ENCODE data around the gene RNF5. TPM values are rescaled to one million over a fixed set of nuclear protein-coding genes. Genes with fewer than 3 reads are reported as not detected.

Gene RNF5
- total and polyA plus RNA-seq, 9 of the 15 experiments (the other 6 are each of a cell fraction or from before 2014, with no cell fraction given) = 62.2 to 245 (median 129) TPM

DNA sequence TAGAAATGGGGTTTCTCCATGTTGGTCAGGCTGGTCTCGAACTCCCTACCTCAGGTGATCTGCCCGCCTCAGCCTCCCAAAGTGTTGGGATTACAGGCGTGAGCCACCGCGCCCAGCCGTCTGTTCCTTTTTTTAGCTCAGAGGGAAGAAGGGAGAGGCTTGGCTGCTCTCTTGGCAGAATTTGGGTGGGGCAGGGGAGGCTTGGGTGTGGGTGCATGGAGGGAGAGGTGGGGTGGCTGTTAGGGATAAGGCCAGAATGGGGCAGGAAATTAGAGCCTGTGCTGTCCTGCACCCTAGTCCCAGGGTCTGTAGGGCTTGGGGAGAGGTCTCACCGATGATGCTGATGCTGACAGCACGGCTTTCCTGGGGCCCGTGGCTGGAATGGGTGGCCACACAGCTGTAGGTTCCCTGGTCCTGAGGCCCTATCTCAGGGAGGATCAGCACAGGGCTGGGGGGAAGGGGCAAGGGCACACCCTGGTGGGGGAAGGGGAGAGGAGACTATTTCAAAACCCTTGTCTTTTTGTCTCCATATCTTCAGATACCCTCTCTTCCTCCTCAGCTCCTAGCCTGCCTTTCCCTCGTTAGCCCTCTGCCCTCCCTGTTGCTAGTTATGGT lies 3.8 kb downstream of the RNF5 start:
- Histone ChIP-seq H3K36me3 (ENCODE audit: control insufficient read depth, insufficient read depth, low read length) (peaks cover 65% of the 10 kb centered on the region; the same call in 2 of the 3 replicates), H3K27ac (ENCODE audit: extremely low read depth, low read depth, low read length) (peak overlapping the region; percentile 56; the same call in 2 of the 3 replicates), H2AFZ (ENCODE audit: low read depth, low read length) (no peak overlapping the region), H4K20me1 (replicated peaks; ENCODE audit: control insufficient read depth, insufficient read depth, low read length) (no peaks in the 10 kb centered on the region), H3K9ac (ENCODE audit: insufficient read depth in 1 of 2, low read depth in 2 of 2, low read length in 2 of 2) (peak overlapping the region; percentile 22 to 82), H3K27me3 (ENCODE audit: control insufficient read depth in 2 of 2, insufficient read depth in 2 of 2, low read length in 2 of 2) (no peaks in the 10 kb centered on the region), H3K79me2 (ENCODE audit: control insufficient read depth, insufficient read depth, low read length) (peaks cover 49% of the 10 kb centered on the region), H3K9me1 (ENCODE audit: control insufficient read depth, insufficient read depth, low read length) (peaks cover 7% of the 10 kb centered on the region), H3K4me1 (replicated peaks in 1 of 2; ENCODE audit: control insufficient read depth in 2 of 2, insufficient read depth in 2 of 2, low read length in 2 of 2) (peaks cover 50 to 53% of the 10 kb centered on the region in 2 experiments), H3K9me3 (replicated peaks; ENCODE audit: control insufficient read depth, insufficient read depth, low read depth, low read length) (no peaks in the 10 kb centered on the region), H3K4me3 (no peak overlapping the region), H3K4me2 (ENCODE audit: insufficient read depth, low read length) (peak overlapping the region; percentile 13)
- ChIA-PET POLR2A (interaction anchor here (0.6 to 1.9 kb wide), 8 partner anchors 8 to 61 kb away, joined by 3 to 20 read pairs (median 4); partner anchors contain the start of genes ATF6B, FKBPL and PBX2), CTCF (ENCODE audit: low intra/inter-chr PET ratio) (interaction anchor here (1.3 kb wide), 1 partner anchor 63 kb away, joined by 5 read pairs; no protein-coding TSS in a partner anchor)
- FAIRE-seq (no peak), ATAC-seq (no peak), DNase-seq (ENCODE audit: extremely low read depth in 1 of 4, low spot score in 3 of 4) (peak in 3 of 4 experiments; percentile 57 to 69 (median 64))
- no TSS peak for BruUV-seq (replicated peaks)
- 29% methylated on average over 10 of the region's 10 CpGs for WGBS (ENCODE audit: insufficient coverage, low coverage, missing lambda C conversion rate)
- intact Hi-C loops (cut with micrococcal nuclease) (no loop called here), in situ Hi-C loops (cut with MboI) (no loop called here)
- peak; percentile 47 to 56 for TF ChIP-seq RAD21 (CRISPR knock-in tag; conservative IDR thresholded peaks at IDR 0.05 in 1 of 2, IDR thresholded peaks at IDR 0.05 in 1 of 2)
- TF ChIP-seq, protein P1, sequence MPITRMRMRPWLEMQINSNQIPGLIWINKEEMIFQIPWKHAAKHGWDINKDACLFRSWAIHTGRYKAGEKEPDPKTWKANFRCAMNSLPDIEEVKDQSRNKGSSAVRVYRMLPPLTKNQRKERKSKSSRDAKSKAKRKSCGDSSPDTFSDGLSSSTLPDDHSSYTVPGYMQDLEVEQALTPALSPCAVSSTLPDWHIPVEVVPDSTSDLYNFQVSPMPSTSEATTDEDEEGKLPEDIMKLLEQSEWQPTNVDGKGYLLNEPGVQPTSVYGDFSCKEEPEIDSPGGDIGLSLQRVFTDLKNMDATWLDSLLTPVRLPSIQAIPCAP (CRISPR knock-in tag; IDR thresholded peaks at IDR 0.05; ENCODE audit: borderline replicate concordance) = no peak
- no peak for TF ChIP-seq HOXB6 (CRISPR knock-in tag; IDR thresholded peaks at IDR 0.05; ENCODE audit: borderline replicate concordance)
- TF ChIP-seq RBM14 (IDR thresholded peaks at IDR 0.05; ENCODE audit: borderline replicate concordance, insufficient read depth, low read depth, low read length) = no peak
- no peak for TF ChIP-seq ZNF384 (IDR thresholded peaks at IDR 0.05; ENCODE audit: low read depth, low read length)
- no peak for TF ChIP-seq SMARCE1 (IDR thresholded peaks at IDR 0.05)
- TF ChIP-seq, protein P2, sequence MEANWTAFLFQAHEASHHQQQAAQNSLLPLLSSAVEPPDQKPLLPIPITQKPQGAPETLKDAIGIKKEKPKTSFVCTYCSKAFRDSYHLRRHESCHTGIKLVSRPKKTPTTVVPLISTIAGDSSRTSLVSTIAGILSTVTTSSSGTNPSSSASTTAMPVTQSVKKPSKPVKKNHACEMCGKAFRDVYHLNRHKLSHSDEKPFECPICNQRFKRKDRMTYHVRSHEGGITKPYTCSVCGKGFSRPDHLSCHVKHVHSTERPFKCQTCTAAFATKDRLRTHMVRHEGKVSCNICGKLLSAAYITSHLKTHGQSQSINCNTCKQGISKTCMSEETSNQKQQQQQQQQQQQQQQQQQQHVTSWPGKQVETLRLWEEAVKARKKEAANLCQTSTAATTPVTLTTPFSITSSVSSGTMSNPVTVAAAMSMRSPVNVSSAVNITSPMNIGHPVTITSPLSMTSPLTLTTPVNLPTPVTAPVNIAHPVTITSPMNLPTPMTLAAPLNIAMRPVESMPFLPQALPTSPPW (CRISPR knock-in tag; IDR thresholded peaks at IDR 0.05) = 0 out of 2 replicates have a peak, but pooled peaks have one; percentile 41
- peak; percentile 88 for TF ChIP-seq GATA2 (CRISPR knock-in tag; IDR thresholded peaks at IDR 0.05)
- TF ChIP-seq, protein P3, sequence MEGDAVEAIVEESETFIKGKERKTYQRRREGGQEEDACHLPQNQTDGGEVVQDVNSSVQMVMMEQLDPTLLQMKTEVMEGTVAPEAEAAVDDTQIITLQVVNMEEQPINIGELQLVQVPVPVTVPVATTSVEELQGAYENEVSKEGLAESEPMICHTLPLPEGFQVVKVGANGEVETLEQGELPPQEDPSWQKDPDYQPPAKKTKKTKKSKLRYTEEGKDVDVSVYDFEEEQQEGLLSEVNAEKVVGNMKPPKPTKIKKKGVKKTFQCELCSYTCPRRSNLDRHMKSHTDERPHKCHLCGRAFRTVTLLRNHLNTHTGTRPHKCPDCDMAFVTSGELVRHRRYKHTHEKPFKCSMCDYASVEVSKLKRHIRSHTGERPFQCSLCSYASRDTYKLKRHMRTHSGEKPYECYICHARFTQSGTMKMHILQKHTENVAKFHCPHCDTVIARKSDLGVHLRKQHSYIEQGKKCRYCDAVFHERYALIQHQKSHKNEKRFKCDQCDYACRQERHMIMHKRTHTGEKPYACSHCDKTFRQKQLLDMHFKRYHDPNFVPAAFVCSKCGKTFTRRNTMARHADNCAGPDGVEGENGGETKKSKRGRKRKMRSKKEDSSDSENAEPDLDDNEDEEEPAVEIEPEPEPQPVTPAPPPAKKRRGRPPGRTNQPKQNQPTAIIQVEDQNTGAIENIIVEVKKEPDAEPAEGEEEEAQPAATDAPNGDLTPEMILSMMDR (IDR thresholded peaks at IDR 0.05 in 2 of 3, conservative IDR thresholded peaks at IDR 0.05 in 1 of 3; ENCODE audit: insufficient read depth in 2 of 3, low read depth in 1 of 3, low read length in 3 of 3) = peak in 1 of 3 experiments; percentile 32; a peak in 3 of 6 replicates
- TF ChIP-seq MAZ (CRISPR knock-in tag; conservative IDR thresholded peaks at IDR 0.05 in 1 of 2, IDR thresholded peaks at IDR 0.05 in 1 of 2) = peak; percentile 14 to 35; a peak in 3 of 4 replicates
- 0 out of 2 replicates have a peak, but pooled peaks have one; percentile 18 for TF ChIP-seq DPF2 (IDR thresholded peaks at IDR 0.05)
- 0 out of 2 replicates have a peak, but pooled peaks have one; percentile 26 for TF ChIP-seq CTBP1 (IDR thresholded peaks at IDR 0.05; ENCODE audit: borderline replicate concordance)
- peak; percentile 48 for TF ChIP-seq KDM5B (IDR thresholded peaks at IDR 0.05; ENCODE audit: insufficient replicate concordance, low read depth, low read length)
- TF ChIP-seq ARID1B (IDR thresholded peaks at IDR 0.05) = 0 out of 2 replicates have a peak, but pooled peaks have one; percentile 24
- TF ChIP-seq THRAP3 (IDR thresholded peaks at IDR 0.05; ENCODE audit: borderline replicate concordance) = no peak

Measured in K562 (cell line).